ENCODE data around the gene ENAH. TPM values are rescaled to one million over a fixed set of nuclear protein-coding genes. Genes with fewer than 3 reads are reported as not detected.
"Not testable (repeated sequence)": the region's sequence is repeated elsewhere in the genome, so short reads cannot be mapped to it uniquely, and the experiment has no call there.

ENAH gene
- 1 to 10 TPM in 1 of 2 experiments, under 1 TPM in 1; 0.84 to 1.1 TPM for total RNA-seq

DNA sequence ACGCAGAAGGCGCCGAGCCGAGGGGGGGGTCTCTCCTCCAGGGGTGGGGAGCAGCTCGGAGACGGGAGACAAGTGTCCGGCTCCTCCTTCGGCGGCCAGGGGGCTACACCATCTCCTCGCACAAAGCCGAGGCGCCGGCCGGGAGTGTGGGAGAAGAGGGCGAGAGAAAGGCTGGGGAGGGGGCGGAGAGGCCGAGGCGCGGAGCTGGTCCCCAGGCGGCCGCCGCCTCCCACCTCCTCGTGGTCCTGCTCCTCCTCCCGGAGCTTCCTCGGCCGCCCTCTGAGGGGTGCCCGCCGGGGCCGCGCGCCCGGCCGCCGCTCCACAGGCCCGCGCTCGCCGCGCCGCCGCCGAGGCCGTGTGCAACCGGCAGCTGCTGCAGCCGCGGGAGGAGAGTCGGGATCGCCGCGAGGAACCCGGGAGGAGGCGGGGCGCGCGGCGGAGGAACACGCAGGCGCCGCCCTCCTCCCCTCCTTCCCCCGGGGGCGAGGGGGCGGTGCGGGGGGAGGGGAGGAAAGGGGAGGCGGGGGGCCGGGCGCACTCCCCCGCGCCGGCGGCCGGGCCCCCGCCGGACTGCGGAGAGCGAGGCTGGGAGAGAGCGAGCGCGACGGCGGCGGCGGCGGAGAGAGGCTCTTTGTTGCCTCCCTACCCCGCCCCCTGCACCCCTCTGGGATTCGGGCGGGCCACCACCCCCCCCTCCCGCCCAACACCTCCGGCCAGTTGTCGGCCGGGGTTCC is at the start of gene ENAH:
Gene ENAH, minus strand, starts transcription at position 395 of the 734 bp plus-strand sequence. CDS start 433 bp downstream, outside the sequence.
- Mint-ChIP-seq H3K4me3 (peak within 1 kb of the TSS; percentile 84), H3K36me3 (no peaks in the 10 kb centered on the region), H3K27ac (peak within 1 kb of the TSS; percentile 44), H3K4me1 (peaks cover 12% of the 10 kb centered on the region), H3K9me3 (no peaks in the 10 kb centered on the region), H3K27me3 (peaks cover 50% of the 10 kb centered on the region)
- peak; percentile 64 for DNase-seq

DNA sequence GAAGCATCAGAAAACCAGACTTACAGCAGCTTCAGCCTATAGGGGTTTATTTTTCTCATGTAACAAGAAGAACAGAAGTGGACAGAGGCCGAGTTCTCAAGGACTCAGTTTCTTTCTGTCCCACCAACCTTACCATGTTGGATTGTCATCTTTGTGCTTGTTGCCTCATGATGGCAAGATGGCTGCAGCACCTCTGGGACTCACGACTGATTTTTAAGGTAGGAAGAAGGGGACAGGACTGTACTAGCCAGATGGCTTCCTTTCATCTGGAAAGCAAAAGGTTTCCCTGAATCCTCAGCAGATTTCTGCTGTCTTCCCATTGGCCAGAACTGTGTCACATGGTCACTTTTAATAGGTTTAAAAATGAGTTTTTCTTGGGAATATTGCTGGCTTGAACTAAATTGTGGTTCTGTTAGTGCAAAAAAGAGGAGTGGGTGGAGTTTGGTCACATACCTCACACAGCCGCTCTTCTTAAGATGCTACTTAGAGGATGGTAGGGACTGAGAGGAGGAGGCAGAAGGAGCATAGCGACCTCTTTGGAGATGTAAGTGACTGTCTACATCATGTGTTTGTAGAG is 48.1 kb upstream of the ENAH start:
- H3K27ac Mint-ChIP-seq, result no peak overlapping the region
- no peak for DNase-seq
- H3K4me3 Mint-ChIP-seq, result no peak overlapping the region
- no peaks in the 10 kb centered on the region for H3K36me3 Mint-ChIP-seq
- no peaks in the 10 kb centered on the region for H3K27me3 Mint-ChIP-seq
- no peaks in the 10 kb centered on the region for H3K9me3 Mint-ChIP-seq
- H3K4me1 Mint-ChIP-seq, result no peaks in the 10 kb centered on the region

DNA sequence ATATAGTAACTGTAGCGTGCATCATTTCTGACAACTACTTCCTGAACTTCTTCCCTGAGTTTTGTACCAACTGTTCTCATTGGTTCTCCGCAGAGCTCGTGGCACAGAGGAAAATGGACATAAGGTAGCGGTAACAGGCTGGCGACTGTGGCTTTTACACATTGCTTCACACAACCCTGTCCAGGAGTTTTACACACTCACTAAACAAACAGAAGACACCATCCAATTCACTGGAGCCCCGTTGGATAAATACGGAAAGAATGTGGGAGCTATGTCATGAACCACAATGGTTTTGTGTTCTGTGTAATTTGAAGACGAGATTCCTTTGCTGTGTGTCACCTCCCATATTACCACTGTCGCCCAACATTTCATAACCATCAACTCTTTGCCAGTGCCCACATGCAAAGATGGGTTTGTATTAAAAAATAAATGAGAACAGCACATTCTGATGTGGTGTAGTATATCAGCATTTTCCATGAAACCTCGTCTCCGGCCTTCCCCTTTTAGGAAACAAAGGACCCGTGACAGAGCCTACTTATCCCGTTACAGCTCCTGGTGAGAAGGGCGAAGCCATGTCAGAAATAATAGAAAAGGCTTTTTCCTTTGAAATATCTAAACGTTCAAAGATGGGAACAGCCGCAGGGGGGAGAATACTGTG is 47.4 kb upstream of the ENAH start:
- no peaks in the 10 kb centered on the region for H3K9me3 Mint-ChIP-seq
- H3K27ac Mint-ChIP-seq, result no peak overlapping the region
- H3K4me1 Mint-ChIP-seq, result no peaks in the 10 kb centered on the region
- DNase-seq, result no peak
- H3K4me3 Mint-ChIP-seq, result no peak overlapping the region
- no peaks in the 10 kb centered on the region for H3K36me3 Mint-ChIP-seq
- H3K27me3 Mint-ChIP-seq, result no peaks in the 10 kb centered on the region

GRCh38 chr1:225699336-225699735 is 46.4 kb upstream of the ENAH start:
- H3K4me1 Mint-ChIP-seq, result no peaks in the 10 kb centered on the region
- H3K9me3 Mint-ChIP-seq, result no peaks in the 10 kb centered on the region
- no peaks in the 10 kb centered on the region for H3K27me3 Mint-ChIP-seq
- no peaks in the 10 kb centered on the region for H3K36me3 Mint-ChIP-seq
- no peak overlapping the region for H3K27ac Mint-ChIP-seq
- no peak overlapping the region for H3K4me3 Mint-ChIP-seq
- no peak for DNase-seq

GRCh38 chr1:225698194-225698593 is 45.3 kb upstream of the ENAH start:
- H3K9me3 Mint-ChIP-seq, H3K36me3 Mint-ChIP-seq, H3K4me3 Mint-ChIP-seq, DNase-seq, H3K27ac Mint-ChIP-seq, H3K27me3 Mint-ChIP-seq, H3K4me1 Mint-ChIP-seq: not testable (repeated sequence)

DNA sequence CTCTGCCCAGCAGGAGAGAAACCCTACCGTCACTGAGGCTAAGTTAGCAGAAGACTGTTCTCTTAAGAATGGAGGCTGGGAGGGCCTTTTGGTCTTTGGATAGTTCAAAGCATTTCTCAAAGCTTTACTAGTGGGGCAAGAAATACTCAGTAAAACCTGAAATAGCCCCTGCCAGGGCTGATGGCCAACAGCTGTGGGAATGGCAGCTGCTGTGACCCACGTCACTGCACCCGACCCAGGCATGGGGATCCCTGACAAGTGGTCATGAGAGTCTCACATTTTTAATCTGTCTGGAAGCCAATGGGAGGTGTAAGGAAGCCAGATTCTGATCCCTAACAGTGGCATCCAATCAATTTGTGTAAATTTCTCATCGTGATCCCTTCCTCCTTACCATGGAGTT is 44.5 kb upstream of the ENAH start:
- DNase-seq, result no peak
- H3K4me1 Mint-ChIP-seq, result no peaks in the 10 kb centered on the region
- H3K4me3 Mint-ChIP-seq, result no peak overlapping the region
- no peaks in the 10 kb centered on the region for H3K36me3 Mint-ChIP-seq
- H3K27ac Mint-ChIP-seq, result no peak overlapping the region
- no peaks in the 10 kb centered on the region for H3K9me3 Mint-ChIP-seq
- no peaks in the 10 kb centered on the region for H3K27me3 Mint-ChIP-seq

DNA sequence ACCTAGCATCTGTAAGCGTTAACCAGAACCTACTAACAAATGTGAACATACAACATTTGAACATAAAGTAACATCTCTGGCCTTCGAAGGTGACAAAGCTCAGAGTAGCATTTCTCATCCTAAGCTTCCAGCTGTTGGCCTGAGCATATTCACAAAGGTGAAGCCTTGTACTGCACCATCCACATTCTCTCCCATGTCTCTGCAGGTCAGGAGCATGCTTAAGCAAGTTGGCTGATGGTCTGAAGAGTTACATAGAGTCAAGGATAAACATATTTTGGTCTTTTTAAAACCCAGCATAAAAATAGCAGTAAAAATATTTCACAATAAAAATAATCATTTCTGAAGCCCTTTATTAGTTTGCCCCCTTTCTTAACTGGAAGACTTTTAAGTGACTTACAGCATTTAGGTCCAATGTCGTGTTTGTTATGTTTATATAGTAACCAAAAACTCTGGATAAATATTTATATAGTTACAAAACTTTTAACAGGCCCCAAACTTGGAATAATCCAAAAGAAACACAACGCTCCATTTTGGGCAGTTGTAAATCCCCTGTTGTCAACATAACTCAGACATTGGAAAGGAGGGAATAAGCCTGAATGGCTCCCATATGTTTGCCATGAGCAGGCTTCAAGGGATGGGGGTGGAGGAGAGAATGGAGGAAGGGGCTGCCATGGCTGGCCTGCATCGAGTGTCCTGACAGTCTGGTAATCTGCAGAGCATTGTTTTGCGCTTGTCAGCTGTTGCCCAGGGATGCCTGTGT is 42.8 kb upstream of the ENAH start:
- H3K27ac Mint-ChIP-seq, result no peak overlapping the region
- no peak overlapping the region for H3K4me3 Mint-ChIP-seq
- H3K9me3 Mint-ChIP-seq, result no peaks in the 10 kb centered on the region
- H3K36me3 Mint-ChIP-seq, result no peaks in the 10 kb centered on the region
- no peaks in the 10 kb centered on the region for H3K27me3 Mint-ChIP-seq
- DNase-seq, result no peak
- H3K4me1 Mint-ChIP-seq, result no peaks in the 10 kb centered on the region

GRCh38 chr1:225694151-225694603 is 41.3 kb upstream of the ENAH start:
- H3K27ac Mint-ChIP-seq, result no peak overlapping the region
- no peaks in the 10 kb centered on the region for H3K27me3 Mint-ChIP-seq
- H3K4me1 Mint-ChIP-seq, result no peaks in the 10 kb centered on the region
- no peak for DNase-seq
- H3K36me3 Mint-ChIP-seq, result no peaks in the 10 kb centered on the region
- H3K9me3 Mint-ChIP-seq, result no peaks in the 10 kb centered on the region
- H3K4me3 Mint-ChIP-seq, result no peak overlapping the region

DNA sequence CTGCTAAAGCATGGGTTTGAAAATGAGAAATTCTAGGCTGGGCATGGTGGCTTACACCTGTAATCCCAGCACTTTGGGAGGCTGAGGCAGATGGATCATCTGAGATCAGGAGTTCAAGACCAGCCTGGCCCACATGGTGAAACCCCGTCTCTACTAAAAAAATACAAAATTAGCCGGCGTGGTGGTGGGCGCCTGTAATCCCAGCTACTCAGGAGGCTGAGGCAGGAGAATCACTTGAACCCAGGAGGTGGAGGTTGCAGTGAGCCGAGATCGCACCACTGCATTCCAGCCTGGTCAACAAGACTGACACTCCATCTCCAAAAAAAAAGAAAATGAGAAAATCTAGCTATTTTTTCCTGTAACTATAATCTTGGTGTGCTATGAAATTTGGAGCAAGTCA is 40.8 kb upstream of the ENAH start:
- not testable (repeated sequence) for DNase-seq, H3K36me3 Mint-ChIP-seq, H3K4me1 Mint-ChIP-seq, H3K27me3 Mint-ChIP-seq, H3K4me3 Mint-ChIP-seq, H3K27ac Mint-ChIP-seq, H3K9me3 Mint-ChIP-seq

GRCh38 chr1:225693085-225693696 is 40.3 kb upstream of the ENAH start:
- H3K9me3 Mint-ChIP-seq, result no peaks in the 10 kb centered on the region
- DNase-seq, result no peak
- H3K27ac Mint-ChIP-seq, result no peak overlapping the region
- H3K4me3 Mint-ChIP-seq, result no peak overlapping the region
- no peaks in the 10 kb centered on the region for H3K27me3 Mint-ChIP-seq
- H3K36me3 Mint-ChIP-seq, result no peaks in the 10 kb centered on the region
- H3K4me1 Mint-ChIP-seq, result no peaks in the 10 kb centered on the region

DNA sequence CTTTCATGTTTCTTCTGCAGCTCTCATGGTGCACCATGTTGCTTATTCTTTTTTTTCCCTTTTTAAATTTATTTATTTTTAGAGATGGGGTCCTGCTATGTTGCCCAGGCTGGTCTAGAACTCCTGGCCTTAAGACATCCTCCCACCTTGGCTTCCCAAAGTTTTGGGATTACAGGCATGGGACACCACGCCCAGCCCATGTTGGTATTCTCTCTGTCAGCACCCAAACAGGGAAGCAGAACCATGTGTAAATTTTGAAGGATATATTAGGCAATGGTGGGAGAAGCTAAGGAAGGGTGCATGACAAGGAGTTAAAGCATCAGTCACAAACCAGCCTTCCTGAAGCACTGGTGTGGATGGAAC is 39.6 kb upstream of the ENAH start:
- no peak overlapping the region for H3K4me3 Mint-ChIP-seq
- DNase-seq, result no peak
- no peaks in the 10 kb centered on the region for H3K27me3 Mint-ChIP-seq
- no peak overlapping the region for H3K27ac Mint-ChIP-seq
- no peaks in the 10 kb centered on the region for H3K4me1 Mint-ChIP-seq
- H3K36me3 Mint-ChIP-seq, result no peaks in the 10 kb centered on the region
- no peaks in the 10 kb centered on the region for H3K9me3 Mint-ChIP-seq

DNA sequence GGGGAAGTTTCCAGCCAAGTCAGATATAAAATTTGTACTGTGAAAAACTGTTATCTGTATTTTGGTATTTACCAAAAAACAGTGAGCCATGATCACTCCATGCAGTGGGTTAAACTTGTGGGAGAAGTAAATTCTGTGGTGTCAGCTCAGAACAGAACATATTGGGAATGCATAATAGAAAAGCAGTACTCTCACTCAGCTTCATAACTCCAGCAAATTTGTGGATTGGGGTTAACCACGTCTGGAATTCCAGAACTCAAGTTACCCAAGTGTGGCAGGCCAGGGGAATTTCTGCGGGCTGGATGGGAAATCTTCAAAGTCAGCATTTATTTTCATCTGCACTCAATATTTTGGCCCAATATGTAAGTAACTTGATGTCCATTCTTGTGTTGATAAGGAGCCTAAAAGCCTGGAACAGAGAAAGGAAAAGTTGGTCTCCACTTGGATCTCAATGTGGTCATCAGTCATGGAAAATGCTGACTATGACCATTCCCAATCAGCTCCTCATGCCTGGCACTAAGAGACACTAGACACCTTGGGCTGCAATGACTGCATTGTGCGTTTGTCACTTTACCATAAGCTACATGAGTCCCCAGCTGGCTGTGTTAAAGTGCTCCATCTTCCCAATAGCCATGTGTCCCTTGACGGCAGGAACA is 39.1 kb upstream of the ENAH start:
- no peaks in the 10 kb centered on the region for H3K9me3 Mint-ChIP-seq
- no peaks in the 10 kb centered on the region for H3K36me3 Mint-ChIP-seq
- no peaks in the 10 kb centered on the region for H3K4me1 Mint-ChIP-seq

DNA sequence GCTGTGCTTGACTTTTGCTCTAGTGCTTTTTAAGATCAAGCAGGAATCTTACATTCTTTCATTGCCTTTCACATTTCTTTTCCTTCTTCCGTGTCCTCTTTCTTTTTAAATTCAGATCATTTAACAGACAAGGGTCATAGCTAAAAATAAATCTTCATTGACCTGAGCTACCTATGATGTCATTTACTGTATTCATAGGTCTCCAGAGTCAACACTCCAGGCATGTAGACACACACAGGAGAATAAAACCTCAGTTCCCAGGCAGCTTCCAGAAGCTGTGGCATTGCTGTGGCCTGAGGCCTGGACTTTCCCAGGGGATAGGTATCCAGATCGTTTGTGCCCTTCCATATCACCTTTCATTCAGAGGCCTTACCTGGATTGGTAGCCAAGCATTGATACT is 38.5 kb upstream of the ENAH start:
- DNase-seq, result no peak
- no peaks in the 10 kb centered on the region for H3K36me3 Mint-ChIP-seq
- H3K27me3 Mint-ChIP-seq, result no peaks in the 10 kb centered on the region
- no peak overlapping the region for H3K4me3 Mint-ChIP-seq
- H3K27ac Mint-ChIP-seq, result no peak overlapping the region
- H3K9me3 Mint-ChIP-seq, result no peaks in the 10 kb centered on the region
- no peaks in the 10 kb centered on the region for H3K4me1 Mint-ChIP-seq

More for the DNA sequence above, 39.1 kb upstream of the ENAH start:
- no peak for DNase-seq
- no peak overlapping the region for H3K27ac Mint-ChIP-seq
- H3K27me3 Mint-ChIP-seq, result no peaks in the 10 kb centered on the region
- no peak overlapping the region for H3K4me3 Mint-ChIP-seq

GRCh38 chr1:225689882-225690459 is 37.0 kb upstream of the ENAH start:
- H3K9me3 Mint-ChIP-seq, result no peaks in the 10 kb centered on the region
- no peak overlapping the region for H3K27ac Mint-ChIP-seq
- H3K4me3 Mint-ChIP-seq, result no peak overlapping the region
- H3K27me3 Mint-ChIP-seq, result no peaks in the 10 kb centered on the region
- H3K36me3 Mint-ChIP-seq, result no peaks in the 10 kb centered on the region
- H3K4me1 Mint-ChIP-seq, result no peaks in the 10 kb centered on the region
- no peak for DNase-seq
